AG09319 (cell line): Measurements from ENCODE around the gene MRPL23.

Experiments used
- DNase-seq: peaks from one replicate; pipeline ENCODE4 v3.0.0-alpha.2; 2010; ENCODE audit warnings: low read depth; ENCODE audit errors: extremely low read depth
- CTCF ChIP-seq: IDR thresholded peaks from 2 replicates; pipeline ENCODE4 v1.5.1; 2011; ENCODE audit warnings: low read depth, mild to moderate bottlenecking, inconsistent platforms, low read length, moderate library complexity

MRPL23 gene

DNA sequence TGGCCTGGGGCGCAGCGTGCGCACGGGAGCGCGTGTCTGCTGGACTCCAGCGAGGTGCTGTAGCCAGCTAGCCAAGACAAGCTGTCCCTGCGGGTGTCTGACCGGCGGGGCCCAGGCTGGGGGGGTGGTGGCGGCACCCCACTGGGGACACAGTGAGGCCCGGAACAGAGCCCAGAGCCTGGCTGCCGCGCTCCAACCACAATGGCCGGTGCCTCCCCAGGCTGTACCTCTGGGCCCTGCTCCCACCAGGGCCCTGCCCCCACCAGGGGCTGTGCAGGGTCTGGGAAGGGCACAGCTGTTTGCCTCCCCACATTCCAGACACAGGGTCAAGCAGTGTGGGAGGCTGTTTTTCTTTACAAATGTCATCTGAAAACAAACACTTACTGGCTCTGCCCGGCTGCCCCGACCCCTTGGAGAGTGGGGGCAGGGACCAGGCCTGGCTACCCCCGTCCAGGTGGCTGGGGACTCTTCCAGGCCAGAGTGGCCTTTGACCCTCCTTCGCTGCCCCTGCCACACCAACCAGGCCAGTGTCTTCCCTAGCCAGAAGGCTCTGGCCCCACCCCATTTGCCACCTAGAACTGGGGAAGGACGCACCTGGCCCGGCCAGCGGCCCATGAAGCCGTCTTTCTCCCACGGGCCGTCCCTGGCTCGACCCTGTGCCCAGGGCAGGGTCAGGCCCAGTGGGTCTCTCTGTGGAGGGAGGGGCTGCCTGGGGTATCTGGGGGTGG is 35.9 kb downstream of the MRPL23 start:
- TF ChIP-seq CTCF: no peak
- no peak for DNase-seq

DNA sequence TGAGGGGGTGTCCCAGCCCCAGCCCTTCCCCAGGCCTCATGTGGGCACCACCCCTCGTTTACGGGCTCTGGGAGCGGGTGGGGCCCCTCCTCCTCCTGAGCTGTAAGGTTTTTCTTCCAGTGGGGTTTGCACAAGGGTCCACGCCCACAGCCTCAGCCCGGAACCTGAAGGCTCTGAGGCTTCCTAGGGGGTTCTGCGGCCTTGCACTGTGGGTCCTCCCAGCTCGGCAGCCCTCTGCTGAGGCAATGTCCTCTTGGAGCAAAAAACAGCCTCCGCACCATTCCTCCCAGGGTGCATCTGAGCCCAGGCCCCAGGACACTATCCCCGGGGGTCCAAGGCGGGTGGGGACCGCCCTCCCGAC is 36.4 kb downstream of the MRPL23 start:
- no peak for TF ChIP-seq CTCF
- no peak for DNase-seq

GRCh38 chr11:1987024-1987423 is 39.9 kb downstream of the MRPL23 start:
- no peak for TF ChIP-seq CTCF

GRCh38 chr11:1988174-1988573 is 41.0 kb downstream of the MRPL23 start:
- TF ChIP-seq CTCF: no peak

More at GRCh38 chr11:1987024-1987423, 39.9 kb downstream of the MRPL23 start:
- no peak for DNase-seq

GRCh38 chr11:1988667-1989317 is 41.7 kb downstream of the MRPL23 start:
- TF ChIP-seq CTCF: no peak
- no peak for DNase-seq

More at GRCh38 chr11:1988174-1988573, 41.0 kb downstream of the MRPL23 start:
- DNase-seq: no peak

GRCh38 chr11:1989953-1990352 is 42.8 kb downstream of the MRPL23 start:
- no peak for TF ChIP-seq CTCF
- no peak for DNase-seq

DNA sequence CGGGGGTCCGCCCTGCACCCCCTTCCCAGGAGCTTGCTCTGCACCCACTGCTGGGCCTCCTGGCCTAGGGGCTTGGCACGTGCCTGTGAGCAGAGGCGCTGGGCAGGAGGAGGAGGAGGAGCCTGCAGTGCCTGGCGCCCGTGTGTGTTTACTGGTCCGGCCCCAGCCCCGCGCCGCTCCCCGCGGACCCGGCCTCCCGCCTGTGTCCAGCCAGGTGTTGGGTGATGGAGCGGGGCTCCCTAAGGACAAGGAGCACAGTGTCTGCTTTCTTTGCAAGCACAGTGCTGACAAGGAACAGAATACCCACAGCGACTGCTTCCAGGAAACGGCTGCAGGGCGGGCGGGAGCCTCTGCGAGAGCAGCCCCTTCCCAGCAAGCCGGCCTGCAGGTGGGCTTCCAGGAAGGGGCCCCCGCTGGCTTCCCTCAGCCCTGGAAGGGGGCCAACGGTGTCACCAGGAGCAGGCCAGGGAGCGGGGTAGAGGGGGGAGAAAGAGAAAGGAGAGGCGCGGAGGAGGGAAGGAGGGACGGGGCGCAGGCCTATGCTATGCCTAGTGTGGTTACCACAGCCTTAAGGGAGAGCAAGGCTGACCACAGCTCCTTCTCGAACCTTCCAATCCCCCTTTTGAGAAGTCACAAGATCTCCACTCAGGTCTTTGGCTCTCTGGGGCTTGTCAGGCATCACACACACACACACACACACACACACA is 43.9 kb downstream of the MRPL23 start:
- TF ChIP-seq CTCF: no peak

More for the DNA sequence above, 43.9 kb downstream of the MRPL23 start:
- no peak for DNase-seq
